Esophagus (tissue), 2 donors: ENCODE data around the gene ACTL10. TPM values are rescaled to one million over a fixed set of nuclear protein-coding genes. Genes with fewer than 3 reads are reported as not detected.
"Not testable (repeated sequence)": the region's sequence is repeated elsewhere in the genome, so short reads cannot be mapped to it uniquely, and the experiment has no call there.

Experiments used
- H3K27ac ChIP-seq, 2 donors: one replicate each; pipeline ENCODE4 v1.5.1; 2013; ENCODE audit warnings: low read depth in 2 of 2, mild to moderate bottlenecking in 2 of 2, inconsistent platforms in 1 of 2, low read length in 1 of 2, moderate library complexity in 1 of 2
- H3K27me3 ChIP-seq, 2 donors: one replicate each; pipeline ENCODE4 v1.6.1; 2013; ENCODE audit warnings: low read length in 2 of 2, control low read depth in 1 of 2, mild to moderate bottlenecking in 1 of 2; ENCODE audit not compliant: insufficient read depth in 2 of 2, control insufficient read depth in 1 of 2
- H3K36me3 ChIP-seq, 2 donors: one replicate each; pipeline ENCODE4 v1.6.1; 2013; ENCODE audit warnings: low read length in 1 of 2; ENCODE audit not compliant: control insufficient read depth in 2 of 2, insufficient read depth in 2 of 2
- H3K4me1 ChIP-seq, 2 donors: one replicate each; pipeline ENCODE4 v1.6.1; 2013; ENCODE audit warnings: low read length in 1 of 2; ENCODE audit not compliant: control insufficient read depth in 2 of 2, insufficient read depth in 2 of 2
- H3K4me3 ChIP-seq, 2 donors: one replicate each; pipeline ENCODE4 v1.5.1; 2013; ENCODE audit warnings: low read length in 2 of 2, mild to moderate bottlenecking in 2 of 2, low read depth in 1 of 2, moderate library complexity in 1 of 2
- H3K9me3 ChIP-seq, 2 donors: one replicate each; pipeline ENCODE4 v1.6.1; 2013; ENCODE audit warnings: mild to moderate bottlenecking in 2 of 2, low read depth in 1 of 2, low read length in 1 of 2, moderate library complexity in 1 of 2; ENCODE audit not compliant: control insufficient read depth in 2 of 2, insufficient read depth in 1 of 2
- WGBS, 2 donors: extraction: QIAGEN DNeasy Blood & Tissue Kit; methylation state at CpG; one replicate each; pipeline ENCODE4 v1.1.7; 2013; 5-methylcytosine and 5-hydroxymethylcytosine counted together
- polyA plus RNA-seq, 2 donors: library from polyadenylated mRNA; stranded (reverse); fragments of 200-250 nt; gene quantifications; one replicate each; pipeline ENCODE4 v1.2.3, GENCODE V29; 2013
- donor health status: healthy with polysubstance abuse.
- donor health status: Bipolar disorder and iron deficiency.

ACTL10 gene
- polyA plus RNA-seq, 2 donors, result 1.4 to 2.8 TPM

GRCh38 chr20:33689493-33689892 lies 22.8 kb downstream of the ACTL10 start:
- H3K9me3 ChIP-seq, result no peaks in the 10 kb centered on the region
- no peak overlapping the region for H3K4me3 ChIP-seq
- H3K36me3 ChIP-seq, result no peaks in the 10 kb centered on the region
- no peaks in the 10 kb centered on the region for H3K27me3 ChIP-seq
- peaks cover 2 to 9% of the 10 kb centered on the region in 2 donors for H3K4me1 ChIP-seq
- no peak overlapping the region for H3K27ac ChIP-seq
- 97 to 100% methylated on average over 1 of the region's 1 CpG for WGBS, 2 donors

- Histone ChIP-seq H3K4me3 (no peak overlapping the region), H3K9me3 (no peaks in the 10 kb centered on the region), H3K36me3 (no peaks in the 10 kb centered on the region), H3K27me3 (no peaks in the 10 kb centered on the region), H3K27ac (no peak overlapping the region), H3K4me1 (peaks cover 2 to 9% of the 10 kb centered on the region in 2 donors)
- WGBS, 2 donors, result 46 to 61% methylated on average over 4 of the region's 4 CpGs
Measured at GRCh38 chr20:33689973-33690372, 23.2 kb downstream of the ACTL10 start.

- H3K36me3 ChIP-seq, result no peaks in the 10 kb centered on the region
- H3K9me3 ChIP-seq, result no peaks in the 10 kb centered on the region
- no peak overlapping the region for H3K4me3 ChIP-seq
- no peaks in the 10 kb centered on the region for H3K4me1 ChIP-seq
- no peak overlapping the region for H3K27ac ChIP-seq
- H3K27me3 ChIP-seq, result no peaks in the 10 kb centered on the region
- WGBS, 2 donors, result 79 to 84% methylated on average over 5 of the region's 5 CpGs
Measured at GRCh38 chr20:33693289-33693688, 26.5 kb downstream of the ACTL10 start.

- Histone ChIP-seq H3K4me3 (no peak overlapping the region), H3K36me3 (no peaks in the 10 kb centered on the region), H3K27me3 (no peaks in the 10 kb centered on the region), H3K4me1 (no peaks in the 10 kb centered on the region), H3K9me3 (no peaks in the 10 kb centered on the region), H3K27ac (no peak overlapping the region)
- WGBS, 2 donors, result 72 to 77% methylated on average over 17 of the region's 17 CpGs
Measured at GRCh38 chr20:33693741-33694638, 27.2 kb downstream of the ACTL10 start.

- H3K4me1 ChIP-seq, result no peaks in the 10 kb centered on the region
- H3K27me3 ChIP-seq, result no peaks in the 10 kb centered on the region
- H3K4me3 ChIP-seq, result no peak overlapping the region
- H3K9me3 ChIP-seq, result no peaks in the 10 kb centered on the region
- no peak overlapping the region for H3K27ac ChIP-seq
- 60 to 69% methylated on average over 6 of the region's 6 CpGs for WGBS, 2 donors
- H3K36me3 ChIP-seq, result no peaks in the 10 kb centered on the region
Measured at GRCh38 chr20:33694639-33695012, 27.9 kb downstream of the ACTL10 start.

GRCh38 chr20:33696448-33696847 lies 29.7 kb downstream of the ACTL10 start:
- no peaks in the 10 kb centered on the region for H3K27me3 ChIP-seq
- no peak overlapping the region for H3K4me3 ChIP-seq
- no peaks in the 10 kb centered on the region for H3K36me3 ChIP-seq
- no peaks in the 10 kb centered on the region for H3K4me1 ChIP-seq
- whole genome bisulfite sequencing, 2 donors, result 76 to 81% methylated on average over 4 of the region's 4 CpGs
- no peaks in the 10 kb centered on the region for H3K9me3 ChIP-seq
- H3K27ac ChIP-seq, result no peak overlapping the region

- H3K36me3 ChIP-seq, result no peaks in the 10 kb centered on the region
- peak overlapping the region in 1 of 2 donors; percentile 35 for H3K27ac ChIP-seq
- H3K27me3 ChIP-seq, result no peaks in the 10 kb centered on the region
- H3K9me3 ChIP-seq, result no peaks in the 10 kb centered on the region
- 62 to 86% methylated on average over 8 of the region's 8 CpGs for WGBS, 2 donors
- H3K4me1 ChIP-seq, result no peaks in the 10 kb centered on the region
- H3K4me3 ChIP-seq, result no peak overlapping the region
Measured at GRCh38 chr20:33697129-33697528, 30.4 kb downstream of the ACTL10 start.

- not testable (repeated sequence) for H3K27me3 ChIP-seq, H3K27ac ChIP-seq, H3K36me3 ChIP-seq, H3K9me3 ChIP-seq, H3K4me1 ChIP-seq, H3K4me3 ChIP-seq
- WGBS, 2 donors, result 92 to 97% methylated on average over 17 to 21 of the region's 27 CpGs
Measured at GRCh38 chr20:33698966-33699365, 32.2 kb downstream of the ACTL10 start.

- H3K27ac ChIP-seq, H3K27me3 ChIP-seq, H3K9me3 ChIP-seq, H3K4me3 ChIP-seq, H3K36me3 ChIP-seq, H3K4me1 ChIP-seq: not testable (repeated sequence)
- 95 to 96% methylated on average over 40 to 45 of the region's 45 CpGs for WGBS, 2 donors
Measured at GRCh38 chr20:33700696-33701441, 34.1 kb downstream of the ACTL10 start.
